Nephron progenitor cell (in vitro differentiated cells): Measurements from ENCODE around the gene ZNF79.

Experiments used
- DNase-seq: peaks from one replicate; pipeline ENCODE4 v3.0.0; 2021
- H3K27ac Mint-ChIP-seq: 2 replicates; pipeline ENCODE4 v1.8.0; 2021; ENCODE audit warnings: mild to moderate bottlenecking, moderate library complexity, mixed read lengths
- H3K27me3 Mint-ChIP-seq: 2 replicates; pipeline ENCODE4 v1.8.0; 2021; ENCODE audit warnings: mild to moderate bottlenecking, low read depth, mixed read lengths; ENCODE audit not compliant: poor library complexity
- H3K36me3 Mint-ChIP-seq: 2 replicates; pipeline ENCODE4 v1.8.0; 2021; ENCODE audit warnings: low read depth, mixed read lengths
- H3K4me1 Mint-ChIP-seq: 2 replicates; pipeline ENCODE4 v1.8.0; 2021; ENCODE audit warnings: mixed read lengths
- H3K4me3 Mint-ChIP-seq: 2 replicates; pipeline ENCODE4 v1.8.0; 2021; ENCODE audit warnings: mild to moderate bottlenecking, moderate library complexity, mixed read lengths
- H3K9me3 Mint-ChIP-seq: 2 replicates; pipeline ENCODE4 v1.8.0; 2021; ENCODE audit warnings: mild to moderate bottlenecking, moderate library complexity, mixed read lengths
- CTCF ChIP-seq: fragments of 200-600 bp; sonication (generic); IDR thresholded peaks from 2 replicates; pipeline ENCODE4 v1.5.0; 2021; ENCODE audit warnings: antibody characterized with exemption

Gene ZNF79

GRCh38 chr9:127417131-127418036, 6.8 kb upstream of the ZNF79 start:
- no peak for TF ChIP-seq CTCF

GRCh38 chr9:127418037-127418471, 6.1 kb upstream of the ZNF79 start:
- DNase-seq = peak; percentile 32
- no peaks in the 10 kb centered on the region for H3K9me3 Mint-ChIP-seq
- H3K4me1 Mint-ChIP-seq = peaks cover 40% of the 10 kb centered on the region
- peaks cover 5% of the 10 kb centered on the region for H3K36me3 Mint-ChIP-seq
- H3K27ac Mint-ChIP-seq = no peak overlapping the region
- peak; percentile 7 for TF ChIP-seq CTCF
- peaks cover 10% of the 10 kb centered on the region for H3K27me3 Mint-ChIP-seq
- no peak overlapping the region for H3K4me3 Mint-ChIP-seq

More at GRCh38 chr9:127417131-127418036, 6.8 kb upstream of the ZNF79 start:
- H3K9me3 Mint-ChIP-seq = no peaks in the 10 kb centered on the region
- H3K4me3 Mint-ChIP-seq = no peak overlapping the region
- peaks cover 34% of the 10 kb centered on the region for H3K4me1 Mint-ChIP-seq
- no peak for DNase-seq
- peaks cover 4% of the 10 kb centered on the region for H3K27me3 Mint-ChIP-seq
- peak overlapping the region; percentile 65 for H3K27ac Mint-ChIP-seq
- H3K36me3 Mint-ChIP-seq = peaks cover 5% of the 10 kb centered on the region

- H3K36me3 Mint-ChIP-seq = peaks cover 3% of the 10 kb centered on the region
- no peak for DNase-seq
- peaks cover 7% of the 10 kb centered on the region for H3K27me3 Mint-ChIP-seq
- peak overlapping the region; percentile 71 for H3K27ac Mint-ChIP-seq
- TF ChIP-seq CTCF = no peak
- peaks cover 37% of the 10 kb centered on the region for H3K4me1 Mint-ChIP-seq
- no peaks in the 10 kb centered on the region for H3K9me3 Mint-ChIP-seq
- no peak overlapping the region for H3K4me3 Mint-ChIP-seq
Observed at GRCh38 chr9:127419348-127419747, 4.8 kb upstream of the ZNF79 start.

GRCh38 chr9:127421057-127421456, 3.1 kb upstream of the ZNF79 start:
- Mint-ChIP-seq H3K4me3 (no peak overlapping the region), H3K36me3 (no peaks in the 10 kb centered on the region), H3K9me3 (no peaks in the 10 kb centered on the region), H3K27ac (peak overlapping the region; percentile 29), H3K27me3 (peaks cover 7% of the 10 kb centered on the region), H3K4me1 (peaks cover 40% of the 10 kb centered on the region)
- DNase-seq = no peak
- TF ChIP-seq CTCF = no peak

- peaks cover 6% of the 10 kb centered on the region for H3K36me3 Mint-ChIP-seq
- peaks cover 7% of the 10 kb centered on the region for H3K27me3 Mint-ChIP-seq
- TF ChIP-seq CTCF = no peak
- H3K9me3 Mint-ChIP-seq = no peaks in the 10 kb centered on the region
- no peak overlapping the region for H3K27ac Mint-ChIP-seq
- DNase-seq = no peak
- peaks cover 50% of the 10 kb centered on the region for H3K4me1 Mint-ChIP-seq
- H3K4me3 Mint-ChIP-seq = peak overlapping the region; percentile 99
Observed at GRCh38 chr9:127422133-127422782, 1.9 kb upstream of the ZNF79 start.
